Ascending aorta (tissue), 2 donors: ENCODE results near the gene FNDC1. TPM values are rescaled to one million over a fixed set of nuclear protein-coding genes. Genes with fewer than 3 reads are reported as not detected.

Experiments used
- DNase-seq, 2 donors: peaks; one replicate each; pipeline ENCODE4 v3.0.0-alpha.2; 2019; ENCODE audit warnings: low spot score in 2 of 2
- H3K27ac ChIP-seq, 2 donors: fragments of 200-600 bp; sonication (generic); one replicate each; pipeline ENCODE4 v1.5.1; 2016 to 2017; ENCODE audit warnings: mild to moderate bottlenecking in 1 of 2
- H3K27me3 ChIP-seq: fragments of 200-600 bp; sonication (generic); one replicate; pipeline ENCODE4 v1.5.1; 2017
- H3K36me3 ChIP-seq, 2 donors: fragments of 200-600 bp; sonication (generic); one replicate each; pipeline ENCODE4 v1.5.1; 2016
- H3K4me1 ChIP-seq, 2 donors: fragments of 200-600 bp; sonication (generic); one replicate each; pipeline ENCODE4 v1.5.1; 2016 to 2017; ENCODE audit warnings: mild to moderate bottlenecking in 1 of 2
- H3K4me3 ChIP-seq, 2 donors: fragments of 200-600 bp; sonication (generic); one replicate each; pipeline ENCODE4 v1.5.1; 2016 to 2017; ENCODE audit warnings: mild to moderate bottlenecking in 1 of 2
- H3K9me3 ChIP-seq, 2 donors: fragments of 200-600 bp; sonication (generic); one replicate each; pipeline ENCODE4 v1.5.1; 2016
- intact Hi-C: fragments of 100-400 bp; cut with DNase I; formaldehyde crosslinking; loops from one replicate; pipeline ENCODE4 v1.15.1; 2023
- total RNA-seq: library from RNA; depleted of rRNA; stranded (reverse); fragments of >200 nt; gene quantifications from one replicate; pipeline ENCODE4 v1.1.0, GENCODE V29; 2016
- TF ChIP-seq, protein P1 (sequence below), 3 experiments: fragments of 200-600 bp in 2 of 3; fragments of 450-650 bp in 1 of 3; sonication (generic) in 2 of 3; IDR thresholded peaks; one replicate each; pipeline ENCODE4 v1.5.1; 2016 to 2019; ENCODE audit warnings: antibody characterized with exemption in 3 of 3, mild to moderate bottlenecking in 1 of 3, moderate library complexity in 1 of 3

FNDC1 gene
- total RNA-seq, 1 donor from 2014 or later: 0.11 TPM

DNA sequence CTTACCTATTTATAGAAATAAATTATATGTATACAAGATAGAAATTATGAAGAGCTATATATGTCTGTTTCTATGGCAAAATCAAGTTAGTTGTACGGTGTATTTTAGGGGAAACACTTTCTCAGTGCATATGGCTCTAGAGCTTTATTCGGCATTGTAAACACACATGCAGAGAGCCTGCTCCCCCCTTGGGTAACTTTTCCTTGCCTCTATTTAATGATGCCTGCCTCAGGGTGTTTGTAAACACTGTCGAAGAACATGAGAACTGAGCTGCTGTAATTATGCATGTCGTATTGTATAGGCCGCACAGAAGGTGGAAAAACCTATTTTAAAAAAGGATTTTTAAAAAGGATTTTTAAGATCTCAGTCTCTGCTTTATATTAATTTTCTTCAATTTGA is 133.4 kb downstream of the FNDC1 start:
- intact Hi-C loops: no loop called here
- Histone ChIP-seq H3K27ac (no peak overlapping the region), H3K36me3 (no peaks in the 10 kb centered on the region), H3K27me3 (no peaks in the 10 kb centered on the region), H3K4me3 (no peak overlapping the region), H3K4me1 (peaks cover 0 to 2% of the 10 kb centered on the region in 2 donors), H3K9me3 (no peaks in the 10 kb centered on the region)
- DNase-seq: no peak
- TF ChIP-seq, protein P1, sequence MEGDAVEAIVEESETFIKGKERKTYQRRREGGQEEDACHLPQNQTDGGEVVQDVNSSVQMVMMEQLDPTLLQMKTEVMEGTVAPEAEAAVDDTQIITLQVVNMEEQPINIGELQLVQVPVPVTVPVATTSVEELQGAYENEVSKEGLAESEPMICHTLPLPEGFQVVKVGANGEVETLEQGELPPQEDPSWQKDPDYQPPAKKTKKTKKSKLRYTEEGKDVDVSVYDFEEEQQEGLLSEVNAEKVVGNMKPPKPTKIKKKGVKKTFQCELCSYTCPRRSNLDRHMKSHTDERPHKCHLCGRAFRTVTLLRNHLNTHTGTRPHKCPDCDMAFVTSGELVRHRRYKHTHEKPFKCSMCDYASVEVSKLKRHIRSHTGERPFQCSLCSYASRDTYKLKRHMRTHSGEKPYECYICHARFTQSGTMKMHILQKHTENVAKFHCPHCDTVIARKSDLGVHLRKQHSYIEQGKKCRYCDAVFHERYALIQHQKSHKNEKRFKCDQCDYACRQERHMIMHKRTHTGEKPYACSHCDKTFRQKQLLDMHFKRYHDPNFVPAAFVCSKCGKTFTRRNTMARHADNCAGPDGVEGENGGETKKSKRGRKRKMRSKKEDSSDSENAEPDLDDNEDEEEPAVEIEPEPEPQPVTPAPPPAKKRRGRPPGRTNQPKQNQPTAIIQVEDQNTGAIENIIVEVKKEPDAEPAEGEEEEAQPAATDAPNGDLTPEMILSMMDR (IDR thresholded peaks at IDR 0.05): no peak

DNA sequence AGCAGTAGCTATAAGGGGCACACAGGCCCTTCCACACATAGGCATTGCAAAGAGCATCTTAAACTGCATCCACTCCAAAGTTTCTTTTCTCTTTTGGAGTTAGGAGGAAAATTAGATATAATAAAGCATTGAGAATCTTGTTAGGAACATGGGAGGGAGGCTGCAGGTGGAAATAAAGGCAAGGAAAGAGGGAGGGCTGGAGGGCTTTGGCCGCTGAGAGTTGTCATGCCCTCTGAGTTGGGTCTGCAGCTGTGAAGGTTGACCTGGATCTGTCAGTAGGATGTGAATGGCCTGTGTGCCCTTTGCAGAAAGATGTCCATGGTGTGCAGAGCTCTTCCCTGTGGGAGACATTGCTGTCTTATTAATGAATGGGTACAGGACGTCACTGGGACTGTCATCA is 134.0 kb downstream of the FNDC1 start:
- Histone ChIP-seq H3K9me3 (no peaks in the 10 kb centered on the region), H3K36me3 (no peaks in the 10 kb centered on the region), H3K4me1 (peaks cover 0 to 8% of the 10 kb centered on the region in 2 donors), H3K27ac (no peak overlapping the region), H3K27me3 (no peaks in the 10 kb centered on the region), H3K4me3 (no peak overlapping the region)
- TF ChIP-seq, protein P1 (IDR thresholded peaks at IDR 0.05): no peak
- intact Hi-C loops: no loop called here
- no peak for DNase-seq

DNA sequence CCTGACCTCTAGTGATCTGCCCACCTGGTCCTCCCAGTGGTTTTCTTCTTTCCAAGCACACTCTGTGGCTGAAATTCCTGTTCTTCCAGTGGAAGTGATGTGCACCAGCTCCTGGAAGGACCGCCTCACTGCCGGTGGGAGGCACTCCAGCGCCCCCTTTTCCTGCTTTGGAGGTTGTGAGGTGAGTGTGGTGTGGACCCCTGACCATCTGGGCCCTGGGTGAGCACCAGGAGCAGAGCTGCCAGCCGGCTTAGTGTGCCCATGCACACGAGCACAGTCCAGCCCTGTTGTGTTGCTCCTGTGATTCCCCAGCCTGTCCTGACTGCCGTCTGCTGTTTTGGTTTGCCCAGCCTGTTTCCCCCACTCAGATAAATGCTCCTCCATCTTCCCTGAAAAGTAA is 134.6 kb downstream of the FNDC1 start:
- DNase-seq: no peak
- intact Hi-C loops: no loop called here
- H3K36me3 ChIP-seq: no peaks in the 10 kb centered on the region

DNA sequence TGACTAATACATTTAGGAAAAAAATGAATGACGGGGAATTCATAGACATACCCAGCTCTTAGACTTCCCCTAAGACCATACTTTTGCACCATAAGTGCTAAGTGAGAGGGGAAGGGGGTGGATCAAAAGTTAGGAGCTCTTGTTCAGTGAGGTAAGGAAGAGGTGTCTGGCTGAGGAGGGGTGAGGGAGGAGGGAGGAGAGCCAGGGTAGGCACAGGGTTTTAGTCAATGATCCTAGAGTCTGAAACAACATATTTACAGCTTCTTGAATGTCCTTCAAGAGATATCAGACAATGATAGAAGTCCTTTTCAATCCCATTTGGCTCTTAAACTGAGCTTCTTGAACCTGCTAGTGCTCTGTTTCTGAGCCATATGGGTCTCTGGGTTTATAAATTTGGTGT is 135.4 kb downstream of the FNDC1 start:
- TF ChIP-seq, protein P1 (IDR thresholded peaks at IDR 0.05): no peak
- intact Hi-C loops: loop anchor here (5.0 kb wide), 2 partner anchors 47 to 132 kb away; no protein-coding TSS in a partner anchor
- H3K9me3 ChIP-seq: no peaks in the 10 kb centered on the region
- H3K36me3 ChIP-seq: no peaks in the 10 kb centered on the region
- H3K4me1 ChIP-seq: peaks cover 0 to 13% of the 10 kb centered on the region in 2 donors
- no peaks in the 10 kb centered on the region for H3K27me3 ChIP-seq
- H3K27ac ChIP-seq: no peak overlapping the region
- no peak overlapping the region for H3K4me3 ChIP-seq
- DNase-seq: no peak

More for the DNA sequence above, 134.6 kb downstream of the FNDC1 start:
- TF ChIP-seq, protein P1 (IDR thresholded peaks at IDR 0.05): no peak
- Histone ChIP-seq H3K4me3 (no peak overlapping the region), H3K9me3 (no peaks in the 10 kb centered on the region), H3K27me3 (no peaks in the 10 kb centered on the region), H3K4me1 (peaks cover 0 to 10% of the 10 kb centered on the region in 2 donors), H3K27ac (no peak overlapping the region)

DNA sequence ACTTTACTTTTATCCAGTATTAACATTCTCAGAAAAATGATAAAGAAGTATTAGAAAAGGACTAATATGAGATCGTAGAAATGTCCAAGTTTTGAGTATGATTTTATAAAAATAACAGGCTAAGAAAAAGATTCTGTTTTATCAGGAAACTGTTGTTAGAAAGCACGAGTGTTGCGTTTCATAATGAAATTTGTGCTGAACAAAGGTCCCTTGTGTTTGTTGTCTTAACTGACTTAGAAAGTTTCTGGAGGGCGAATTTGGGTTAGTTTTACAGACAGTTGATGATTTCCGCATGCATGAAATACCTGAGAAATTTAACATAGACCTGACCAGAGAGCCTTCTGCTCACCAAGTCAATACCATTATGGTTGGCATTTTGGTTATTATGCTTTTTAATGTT is 136.0 kb downstream of the FNDC1 start:
- Histone ChIP-seq H3K4me1 (peaks cover 0 to 13% of the 10 kb centered on the region in 2 donors), H3K27me3 (no peaks in the 10 kb centered on the region), H3K27ac (no peak overlapping the region), H3K36me3 (no peaks in the 10 kb centered on the region), H3K9me3 (no peaks in the 10 kb centered on the region), H3K4me3 (no peak overlapping the region)
- intact Hi-C loops: loop anchor here (5.0 kb wide), 2 partner anchors 48 to 133 kb away; no protein-coding TSS in a partner anchor
- no peak for DNase-seq
- TF ChIP-seq, protein P1 (IDR thresholded peaks at IDR 0.05): no peak
